T-helper 17 cell (primary cell): ENCODE data around the gene ANKFN1. TPM values are rescaled to one million over a fixed set of nuclear protein-coding genes. Genes with fewer than 3 reads are reported as not detected.

ENCODE experiments used
- ATAC-seq: fragments of 150-1000 bp; cut with Tn5 transposase; 2 replicates; pipeline ENCODE4 v1.10.0; 2021; ENCODE audit warnings: mild to moderate bottlenecking, moderate library complexity
- DNase-seq, 3 donors: peaks; one replicate each; pipeline versions ENCODE4 v3.0.0 to v3.0.0-alpha.2; 2020 to 2021
- H3K9me3 ChIP-seq: one replicate; pipeline ENCODE4 v1.7.0; 2013; ENCODE audit warnings: low read length, mild to moderate bottlenecking; ENCODE audit not compliant: control insufficient read depth, poor library complexity, severe bottlenecking
- H3K27ac Mint-ChIP-seq: one replicate; pipeline ENCODE4 v1.8.0; 2022; ENCODE audit warnings: mild to moderate bottlenecking, moderate library complexity, mixed read lengths
- H3K27me3 Mint-ChIP-seq: one replicate; pipeline ENCODE4 v1.8.0; 2022; ENCODE audit warnings: mixed read lengths
- H3K36me3 Mint-ChIP-seq: one replicate; pipeline ENCODE4 v1.8.0; 2022; ENCODE audit warnings: low read depth, mixed read lengths
- H3K4me1 Mint-ChIP-seq: one replicate; pipeline ENCODE4 v1.8.0; 2022; ENCODE audit warnings: mild to moderate bottlenecking, mixed read lengths
- H3K4me3 Mint-ChIP-seq: one replicate; pipeline ENCODE4 v1.8.0; 2022; ENCODE audit warnings: mild to moderate bottlenecking, moderate library complexity, mixed read lengths
- total RNA-seq, 4 donors: library from RNA in 2 of 4; stranded (reverse) in 2 of 4; gene quantifications; one replicate each; pipeline ENCODE4 v1.2.3 and lab custom pipeline; 2022 to 2026

Gene ANKFN1
- total RNA-seq, 2 donors from 2014 or later: not detected

DNA sequence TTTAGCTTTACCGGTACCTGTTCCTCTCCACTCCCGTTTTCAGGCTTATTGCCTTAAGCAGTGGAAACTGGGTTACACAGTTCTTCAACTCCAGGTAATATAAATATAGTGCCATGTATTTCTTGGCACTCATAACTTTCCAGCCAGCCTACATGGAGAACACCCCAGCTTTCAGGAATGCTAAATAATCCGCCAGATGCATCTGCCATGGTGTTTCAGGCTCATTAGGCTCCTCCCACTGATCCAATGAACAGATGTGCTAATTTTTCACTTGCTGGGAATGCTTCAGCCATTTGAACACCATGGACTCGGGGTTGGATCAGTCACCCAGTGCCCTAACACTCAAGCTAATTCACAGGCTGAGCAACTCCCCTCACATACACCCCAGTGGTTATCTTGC is 4.6 kb downstream of the ANKFN1 start:
- DNase-seq (no peak), ATAC-seq (no peak)
- H3K4me3 Mint-ChIP-seq: no peak overlapping the region
- peaks cover 28% of the 10 kb centered on the region for H3K27me3 Mint-ChIP-seq
- no peaks in the 10 kb centered on the region for H3K36me3 Mint-ChIP-seq
- H3K27ac Mint-ChIP-seq: no peak overlapping the region
- no peaks in the 10 kb centered on the region for H3K4me1 Mint-ChIP-seq
- H3K9me3 ChIP-seq: no peaks in the 10 kb centered on the region

DNA sequence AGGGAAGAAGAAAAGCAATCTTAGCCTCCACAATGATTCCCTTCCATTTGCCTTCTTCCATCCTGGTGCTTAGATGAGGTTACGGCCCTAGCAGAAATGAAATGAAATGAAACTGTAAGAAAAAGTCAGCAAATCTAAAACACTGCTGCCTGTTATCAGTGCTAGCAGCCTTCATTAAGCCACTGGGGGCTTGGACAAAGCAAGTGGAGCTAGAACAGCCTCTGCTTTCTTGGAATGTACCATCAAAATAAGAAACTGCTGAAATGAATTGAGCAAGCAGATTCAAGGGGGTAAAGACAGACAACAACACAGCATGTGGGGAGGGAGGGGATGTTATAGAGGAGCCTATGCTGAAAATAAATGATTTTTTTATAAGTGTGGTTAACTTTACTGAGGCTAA is 5.1 kb downstream of the ANKFN1 start:
- Mint-ChIP-seq H3K27ac (no peak overlapping the region), H3K27me3 (peaks cover 28% of the 10 kb centered on the region), H3K36me3 (no peaks in the 10 kb centered on the region), H3K4me1 (no peaks in the 10 kb centered on the region), H3K4me3 (no peak overlapping the region)
- ATAC-seq (no peak), DNase-seq (no peak)
- H3K9me3 ChIP-seq: no peaks in the 10 kb centered on the region

DNA sequence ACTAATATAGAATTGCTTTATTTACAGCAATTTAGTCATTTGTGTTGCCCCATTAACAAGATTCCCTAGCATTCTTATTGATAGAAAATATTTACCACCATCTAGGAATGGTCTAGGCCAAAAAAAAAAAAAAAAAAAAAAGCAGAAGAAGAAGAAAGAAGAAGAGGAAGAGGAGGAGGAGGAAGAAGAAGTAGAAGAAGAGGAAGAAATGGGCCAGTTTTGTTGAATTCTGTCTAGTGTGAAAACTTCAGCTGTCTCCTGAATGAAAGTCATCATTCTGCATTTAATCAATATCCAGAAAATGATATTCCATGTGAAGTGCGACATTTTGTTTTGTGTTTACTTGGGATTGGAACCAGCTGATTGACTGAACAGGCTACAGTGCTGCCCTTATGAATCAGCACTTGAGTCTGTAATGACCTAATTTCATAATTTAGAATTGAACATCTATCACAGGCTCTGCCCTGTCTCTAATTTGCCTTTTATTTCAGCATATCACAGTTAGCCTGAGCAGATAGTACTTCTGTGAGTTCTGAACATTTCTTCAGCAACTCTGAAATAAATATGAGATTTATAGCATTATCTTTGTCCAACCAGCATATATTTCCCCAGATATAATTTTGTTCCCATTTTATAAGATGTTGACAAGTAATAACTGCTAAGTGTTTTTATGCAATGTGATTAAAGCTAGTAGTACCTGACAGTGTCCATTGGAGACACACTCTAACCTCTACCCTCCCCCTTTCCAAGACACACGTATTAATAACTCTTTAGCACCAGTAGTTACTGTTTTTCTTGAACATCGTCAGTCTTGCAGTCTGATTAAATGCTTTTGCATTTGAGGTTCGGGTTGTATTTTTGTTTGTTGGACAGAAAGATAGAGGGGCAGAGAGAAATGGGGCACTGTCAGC is 5.9 kb downstream of the ANKFN1 start:
- Mint-ChIP-seq H3K27me3 (peaks cover 28% of the 10 kb centered on the region), H3K27ac (no peak overlapping the region), H3K36me3 (no peaks in the 10 kb centered on the region), H3K4me1 (no peaks in the 10 kb centered on the region), H3K4me3 (no peak overlapping the region)
- ATAC-seq (no peak), DNase-seq (no peak)
- H3K9me3 ChIP-seq: no peaks in the 10 kb centered on the region

DNA sequence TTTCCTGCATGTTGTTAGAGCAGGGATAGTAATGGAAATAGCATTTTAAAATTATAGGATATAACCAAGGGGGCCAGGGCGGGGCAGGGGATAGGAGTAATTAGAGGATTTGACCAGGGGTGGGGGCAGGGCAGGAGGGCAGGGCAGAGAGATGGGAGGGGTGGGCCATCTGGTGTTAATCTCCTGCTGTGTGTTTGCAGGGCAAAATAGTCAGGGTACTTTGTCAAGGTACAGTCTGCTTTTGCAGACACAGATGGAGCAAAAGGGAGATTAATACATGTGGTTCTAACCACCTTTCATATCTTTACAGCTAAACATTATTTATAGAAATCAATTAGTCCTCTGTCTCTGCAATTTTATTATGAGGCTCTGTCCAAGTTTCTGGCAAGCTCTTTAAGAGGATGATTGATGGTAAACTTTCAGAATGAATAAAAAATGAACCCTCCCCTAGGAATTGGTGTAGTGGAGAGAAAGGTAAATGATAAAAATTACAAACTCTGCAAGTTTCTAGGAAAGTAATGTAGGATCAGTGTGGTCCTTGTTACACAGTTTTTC is 6.6 kb downstream of the ANKFN1 start:
- DNase-seq (no peak), ATAC-seq (no peak)
- Mint-ChIP-seq H3K4me1 (no peaks in the 10 kb centered on the region), H3K4me3 (no peak overlapping the region), H3K36me3 (no peaks in the 10 kb centered on the region), H3K27me3 (peaks cover 28% of the 10 kb centered on the region), H3K27ac (no peak overlapping the region)
- H3K9me3 ChIP-seq: no peaks in the 10 kb centered on the region

DNA sequence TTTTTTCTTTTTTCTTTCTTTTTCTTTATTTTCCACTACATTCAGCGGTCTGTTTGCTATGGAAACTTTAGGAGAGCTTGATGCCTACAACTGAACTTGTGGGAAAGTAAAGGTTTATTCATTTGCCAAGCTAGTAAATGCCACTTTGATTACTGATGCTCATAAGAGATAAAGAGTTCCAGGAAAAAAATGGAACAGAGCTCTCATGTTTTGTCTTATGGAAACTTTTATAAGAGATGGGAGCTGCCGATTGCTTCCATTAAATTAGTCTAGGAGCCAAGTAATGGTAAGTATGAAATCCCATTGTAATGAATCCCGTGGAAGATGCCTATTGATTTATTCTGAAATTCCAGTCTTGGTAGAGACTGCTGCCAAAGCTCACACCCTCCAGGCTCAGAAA is 7.1 kb downstream of the ANKFN1 start:
- Mint-ChIP-seq H3K4me1 (no peaks in the 10 kb centered on the region), H3K36me3 (no peaks in the 10 kb centered on the region), H3K27me3 (peaks cover 28% of the 10 kb centered on the region), H3K4me3 (no peak overlapping the region), H3K27ac (no peak overlapping the region)
- H3K9me3 ChIP-seq: no peaks in the 10 kb centered on the region
- ATAC-seq (no peak), DNase-seq (no peak)

DNA sequence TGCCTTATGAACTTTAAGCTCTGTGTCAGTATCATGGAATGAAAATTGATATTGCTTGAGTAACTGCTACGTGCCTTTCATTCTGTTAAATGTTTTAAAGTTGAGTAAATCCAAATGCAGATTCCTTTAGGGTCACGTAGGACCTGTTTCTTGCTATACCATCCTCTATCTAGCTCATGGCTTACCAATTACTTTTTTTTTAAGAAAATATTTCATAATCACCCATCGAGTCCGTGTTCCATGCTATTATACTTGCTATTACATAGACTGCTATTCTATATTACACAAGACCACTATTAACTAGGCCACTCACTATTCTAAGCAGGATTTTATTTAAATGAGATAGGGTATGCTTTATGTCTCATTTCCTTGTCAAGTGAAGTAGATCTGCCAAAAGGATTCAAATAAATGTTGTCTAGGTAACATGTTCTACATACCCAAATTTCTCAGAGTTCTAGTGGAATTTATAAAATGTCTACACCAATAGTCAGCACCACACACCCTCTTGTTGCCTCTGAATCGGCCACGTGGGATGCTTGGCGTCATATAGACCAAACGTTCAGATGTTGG is 11.9 kb downstream of the ANKFN1 start:
- no peak overlapping the region for H3K27ac Mint-ChIP-seq
- no peaks in the 10 kb centered on the region for H3K4me1 Mint-ChIP-seq
- no peak overlapping the region for H3K4me3 Mint-ChIP-seq
- no peaks in the 10 kb centered on the region for H3K36me3 Mint-ChIP-seq
- ATAC-seq (no peak), DNase-seq (no peak)
- no peaks in the 10 kb centered on the region for H3K9me3 ChIP-seq
- peaks cover 24% of the 10 kb centered on the region for H3K27me3 Mint-ChIP-seq

DNA sequence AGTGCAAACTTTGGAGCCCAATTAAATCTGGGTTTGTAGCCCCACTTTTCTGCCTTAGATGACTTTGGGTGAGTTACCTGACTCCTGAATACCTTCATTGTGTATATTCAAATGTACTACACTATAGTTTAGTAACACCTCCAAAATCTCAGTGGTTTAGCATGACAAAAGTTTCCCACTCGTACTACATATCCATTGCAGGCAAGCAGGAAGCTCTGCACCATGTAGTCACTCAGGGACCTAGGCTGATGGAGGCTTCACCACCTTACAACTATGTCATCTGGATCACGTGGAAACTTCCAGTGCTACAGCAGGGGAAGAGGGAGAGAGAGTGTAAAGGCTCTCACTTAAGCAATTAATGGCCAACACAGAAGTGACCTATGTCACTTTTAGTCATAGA is 14.2 kb downstream of the ANKFN1 start:
- ATAC-seq: no peak
- Mint-ChIP-seq H3K27ac (no peak overlapping the region), H3K27me3 (peaks cover 19% of the 10 kb centered on the region), H3K4me1 (no peaks in the 10 kb centered on the region), H3K36me3 (no peaks in the 10 kb centered on the region), H3K4me3 (no peak overlapping the region)
- DNase-seq: no peak
- no peaks in the 10 kb centered on the region for H3K9me3 ChIP-seq

DNA sequence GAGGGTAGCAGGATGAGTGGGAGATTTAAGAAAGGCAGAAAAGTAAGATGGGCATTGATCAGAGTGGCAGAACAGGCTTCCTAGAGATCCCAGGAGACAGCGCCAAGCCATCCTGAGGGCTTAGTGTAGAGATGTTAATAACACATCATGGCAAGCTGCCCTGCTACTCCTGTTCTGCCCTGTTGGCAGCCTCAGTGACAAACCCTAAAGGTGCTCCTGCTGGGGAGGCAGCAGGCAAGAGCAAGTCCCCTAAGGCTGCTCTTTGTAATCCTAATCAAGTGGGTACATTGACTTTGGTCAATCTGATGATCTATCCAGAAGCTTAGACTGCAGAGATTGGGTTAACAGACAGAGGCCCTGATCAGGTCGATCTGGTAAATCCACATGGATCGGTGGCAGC is 16.3 kb downstream of the ANKFN1 start:
- Mint-ChIP-seq H3K36me3 (no peaks in the 10 kb centered on the region), H3K27ac (no peak overlapping the region), H3K4me3 (no peak overlapping the region), H3K4me1 (no peaks in the 10 kb centered on the region), H3K27me3 (peaks cover 21% of the 10 kb centered on the region)
- DNase-seq (no peak), ATAC-seq (no peak)
- H3K9me3 ChIP-seq: no peaks in the 10 kb centered on the region

DNA sequence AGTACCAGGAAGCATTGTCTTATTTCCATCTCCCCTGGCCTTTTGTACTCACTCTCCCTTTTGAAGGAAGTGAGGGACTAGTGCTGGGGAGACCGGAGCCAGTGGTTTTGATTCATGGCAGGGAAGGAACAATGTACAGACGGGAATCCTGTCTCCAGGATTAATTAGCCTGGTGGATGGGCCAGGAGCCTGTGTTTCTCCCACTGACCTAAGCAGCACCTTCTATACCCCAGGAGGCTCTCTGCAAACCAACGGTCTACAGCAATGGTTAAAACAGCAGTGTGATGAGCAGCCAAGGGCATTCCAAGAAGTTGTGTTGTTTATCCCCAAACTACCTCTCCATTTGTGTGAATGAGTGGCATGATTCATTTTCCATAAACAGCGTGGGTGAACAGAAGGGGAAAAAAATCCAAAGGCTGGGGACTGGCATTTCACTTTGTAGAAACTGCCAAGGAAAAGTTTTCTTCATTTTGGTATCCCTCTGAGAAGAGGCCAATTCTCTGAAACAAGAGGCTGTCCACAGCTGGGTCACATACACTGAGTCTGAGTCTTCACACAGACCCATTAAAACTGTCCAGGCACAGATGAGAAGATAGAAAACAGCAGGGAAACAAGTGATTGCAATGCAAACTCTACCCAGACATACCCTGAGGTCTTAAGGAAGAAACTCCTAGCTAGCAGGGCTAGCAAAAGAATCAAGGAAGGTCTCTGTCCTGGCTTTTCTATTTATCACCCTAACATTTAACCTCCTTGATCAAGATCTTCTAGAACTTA is 18.1 kb downstream of the ANKFN1 start:
- H3K4me1 Mint-ChIP-seq: no peaks in the 10 kb centered on the region
- no peaks in the 10 kb centered on the region for H3K36me3 Mint-ChIP-seq
- H3K27ac Mint-ChIP-seq: no peak overlapping the region
- no peak for DNase-seq
- ATAC-seq: no peak
- peaks cover 26% of the 10 kb centered on the region for H3K27me3 Mint-ChIP-seq
- H3K9me3 ChIP-seq: no peaks in the 10 kb centered on the region
- H3K4me3 Mint-ChIP-seq: no peak overlapping the region

DNA sequence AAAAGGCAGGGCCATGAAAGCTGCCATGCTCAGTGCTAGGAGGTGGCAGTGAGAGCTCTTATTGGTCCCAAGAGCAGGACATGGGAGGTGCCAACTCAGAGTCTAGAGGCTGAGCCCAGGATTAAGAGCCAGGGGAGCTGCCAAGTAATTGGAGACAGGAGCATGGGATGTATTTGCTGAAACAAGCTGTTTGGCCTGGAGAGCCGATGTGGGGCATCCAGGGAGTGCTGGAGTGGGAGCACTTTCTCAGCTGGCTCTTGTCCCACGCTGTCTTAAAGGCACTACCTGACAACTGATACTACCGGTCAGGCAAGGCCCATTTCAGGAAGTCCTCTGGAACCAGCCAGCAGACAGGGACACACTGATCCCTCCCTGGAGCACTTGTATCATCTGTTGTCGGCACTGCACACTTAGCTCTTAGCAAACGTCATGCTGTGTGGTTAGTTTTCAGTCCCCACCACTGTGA is 19.3 kb downstream of the ANKFN1 start:
- H3K4me3 Mint-ChIP-seq: no peak overlapping the region
- no peaks in the 10 kb centered on the region for H3K36me3 Mint-ChIP-seq
- H3K27ac Mint-ChIP-seq: no peak overlapping the region
- H3K9me3 ChIP-seq: no peaks in the 10 kb centered on the region
- no peaks in the 10 kb centered on the region for H3K4me1 Mint-ChIP-seq
- ATAC-seq: no peak
- no peak for DNase-seq
- peaks cover 22% of the 10 kb centered on the region for H3K27me3 Mint-ChIP-seq

DNA sequence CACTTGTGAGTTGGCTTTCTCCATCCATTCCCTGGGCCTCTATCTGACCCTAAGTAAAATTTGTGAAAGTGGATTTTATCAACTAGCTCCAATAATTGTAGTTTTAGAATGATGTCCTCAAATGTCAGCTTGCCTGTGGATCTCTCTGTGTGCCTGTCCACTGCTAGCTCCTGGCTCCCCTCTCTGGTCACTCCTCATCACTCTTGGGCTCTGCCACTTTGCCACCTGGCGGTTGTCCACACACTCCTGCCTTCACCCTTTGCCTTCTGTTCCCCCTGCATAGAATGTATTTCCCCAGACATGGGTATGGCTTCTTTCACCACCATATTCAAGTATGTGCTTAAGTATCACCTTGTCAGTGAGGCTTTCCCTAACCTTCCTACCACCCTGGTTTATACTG is 19.8 kb downstream of the ANKFN1 start:
- ATAC-seq (no peak), DNase-seq (no peak)
- H3K27ac Mint-ChIP-seq: no peak overlapping the region
- no peaks in the 10 kb centered on the region for H3K36me3 Mint-ChIP-seq
- no peak overlapping the region for H3K4me3 Mint-ChIP-seq
- H3K27me3 Mint-ChIP-seq: peaks cover 22% of the 10 kb centered on the region
- H3K9me3 ChIP-seq: no peaks in the 10 kb centered on the region
- no peaks in the 10 kb centered on the region for H3K4me1 Mint-ChIP-seq

DNA sequence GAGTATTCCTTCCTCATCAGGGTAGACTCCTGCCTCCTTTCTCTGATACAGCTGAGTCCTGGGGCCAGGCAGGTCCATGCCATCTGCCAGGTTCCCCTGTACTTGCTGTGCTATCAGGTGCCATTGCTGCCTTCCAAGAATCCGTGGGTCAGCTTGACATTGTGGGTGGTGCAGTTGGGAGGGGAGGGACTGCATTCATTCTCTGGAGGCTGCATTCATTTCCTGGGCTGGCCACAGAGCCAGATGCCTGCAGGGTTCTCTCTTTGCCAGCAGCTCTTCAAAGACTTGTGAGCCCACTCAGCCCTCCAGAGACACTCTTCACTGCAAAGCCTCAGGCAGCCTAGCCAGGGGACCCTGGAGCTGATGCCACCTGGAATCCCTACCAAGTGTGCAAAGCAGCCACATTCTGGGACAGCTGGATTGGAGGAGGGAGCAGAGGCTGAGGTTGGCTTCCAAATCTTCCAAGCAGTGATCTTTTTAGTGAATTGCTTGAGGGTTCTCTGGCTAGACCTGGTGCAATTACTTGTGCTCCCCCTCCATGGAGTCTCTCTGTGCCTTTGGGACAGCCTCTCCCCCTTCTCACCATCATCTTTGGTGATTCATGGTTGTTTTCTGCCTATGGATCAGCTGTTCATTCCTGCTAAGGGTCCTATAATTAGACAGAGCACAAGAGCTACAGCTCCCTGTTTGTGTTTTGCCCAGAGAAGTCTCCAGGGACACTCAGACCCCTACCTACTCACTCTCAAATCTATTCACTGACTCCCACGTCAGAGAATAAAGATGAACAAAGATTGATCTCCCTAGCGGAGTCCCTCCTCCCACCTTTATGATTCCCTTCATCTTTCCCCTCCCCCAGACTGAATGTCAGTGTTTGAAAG is 20.9 kb downstream of the ANKFN1 start:
- peaks cover 22% of the 10 kb centered on the region for H3K27me3 Mint-ChIP-seq
- no peak for DNase-seq
- H3K27ac Mint-ChIP-seq: no peak overlapping the region
- ATAC-seq: no peak
- no peak overlapping the region for H3K4me3 Mint-ChIP-seq
- no peaks in the 10 kb centered on the region for H3K36me3 Mint-ChIP-seq
- H3K4me1 Mint-ChIP-seq: no peaks in the 10 kb centered on the region
- no peaks in the 10 kb centered on the region for H3K9me3 ChIP-seq
